ENCODE data around the gene HOXD11. TPM values are rescaled to one million over a fixed set of nuclear protein-coding genes. Genes with fewer than 3 reads are reported as not detected.
A peak's percentile ranks its signal among the peaks of the same experiment; 100 is the strongest.

The HOXD11 gene
- total and polyA plus RNA-seq, 2 of the 4 experiments (the other 2 are of a cell fraction) = not detected

GRCh38 chr2:176097820-176098365, 9.2 kb upstream of the HOXD11 start:
- no peak overlapping the region for H3K18ac ChIP-seq (ENCODE audit: low read depth, low read length)
- no peak overlapping the region for H2BK5ac ChIP-seq (ENCODE audit: low read depth, low read length, poor library complexity, severe bottlenecking)
- no peak overlapping the region for H2AK9ac ChIP-seq (replicated peaks; ENCODE audit: low read depth, low read length, poor library complexity)
- no peak overlapping the region for H3K14ac ChIP-seq (replicated peaks; ENCODE audit: low read depth, low read length)
- dilution Hi-C loops (cut with HindIII; ENCODE audit: low sequenced_read_pairs, unreplicated experiment) (no loop called here), intact Hi-C loops (cut with micrococcal nuclease) (loop anchor here (1.0 to 10.0 kb wide), 8 partner anchors 408 to 1393 kb away; no protein-coding TSS in a partner anchor), in situ Hi-C loops (cut with MboI; ENCODE audit: low sequenced_read_pairs) (loop anchor here (10.0 to 25.0 kb wide), 4 partner anchors 413 to 1361 kb away; no protein-coding TSS in a partner anchor)
- no peak overlapping the region for H3K4me3 ChIP-seq (ENCODE audit: insufficient read depth, low read depth, low read length)
- peaks cover 1% of the 10 kb centered on the region for H3K9me3 ChIP-seq (ENCODE audit: control insufficient read depth, insufficient read depth, low read length)
- no peak overlapping the region for H2BK120ac ChIP-seq (ENCODE audit: low read depth, low read length)
- H3K79me1 ChIP-seq (ENCODE audit: low read depth in 1 of 2, low read length in 2 of 2) = no peaks in the 10 kb centered on the region
- H4K5ac ChIP-seq (ENCODE audit: low read depth, low read length) = no peak overlapping the region
- CTCF ChIA-PET = interaction anchor here (0.5 to 3.9 kb wide), 9 partner anchors 9 to 1328 kb away, joined by 3 to 13 read pairs (median 4); no protein-coding TSS in a partner anchor
- H4K91ac ChIP-seq (ENCODE audit: insufficient read depth, low read depth, low read length) = no peak overlapping the region
- no peaks in the 10 kb centered on the region for H4K20me1 ChIP-seq (ENCODE audit: insufficient read depth, low read length)
- WGBS, 2 experiments (ENCODE audit: extremely low coverage in 2 of 2, insufficient read length in 1 of 2) = 2% methylated on average over 7 of the region's 18 CpGs; no CpG with 5 or more reads in 1 of the 2 experiments
- no peak overlapping the region for H4K8ac ChIP-seq (ENCODE audit: low read depth in 2 of 2, low read length in 2 of 2)
- H3K4me1 ChIP-seq (ENCODE audit: control insufficient read depth, insufficient read depth, low read length) = peaks cover 3% of the 10 kb centered on the region; the same call in 1 of the 2 replicates
- TF ChIP-seq RAD21 (IDR thresholded peaks at IDR 0.05; ENCODE audit: low read length) (no peak), CTCF (conservative IDR thresholded peaks at IDR 0.05; ENCODE audit: low read depth, low read length) (no peak), NFE2L2 (IDR thresholded peaks at IDR 0.05; ENCODE audit: low read depth, low read length) (no peak), CEBPB (IDR thresholded peaks at IDR 0.05; ENCODE audit: low read depth, low read length) (no peak), MAZ (IDR thresholded peaks at IDR 0.05; ENCODE audit: borderline replicate concordance, low read depth, low read length) (no peak), USF2 (IDR thresholded peaks at IDR 0.05; ENCODE audit: low read depth, low read length) (no peak), BHLHE40 (IDR thresholded peaks at IDR 0.05; ENCODE audit: low read depth, low read length) (no peak), MXI1 (IDR thresholded peaks at IDR 0.05; ENCODE audit: borderline replicate concordance, low read depth, low read length) (no peak)
- POLR2A ChIA-PET (ENCODE audit: unreplicated experiment) = no interaction called here
- no peak overlapping the region for H3K23ac ChIP-seq (ENCODE audit: low read depth, low read length)
- peak overlapping the region; percentile 38 for H2AFZ ChIP-seq (replicated peaks; ENCODE audit: low read length, poor library complexity)
- H2AK5ac ChIP-seq (ENCODE audit: low read depth, low read length) = no peak overlapping the region
- ATAC-seq (ENCODE audit: low read depth) (no peak; the same call in 1 of the 2 replicates), DNase-seq (no peak)
- H3K27ac ChIP-seq (ENCODE audit: insufficient read depth, low read length) = no peak overlapping the region
- no peaks in the 10 kb centered on the region for H3K9me1 ChIP-seq (ENCODE audit: insufficient read depth, low read length)
- H3K9ac ChIP-seq (ENCODE audit: low read depth, low read length) = no peak overlapping the region
- H3K4ac ChIP-seq (ENCODE audit: low read depth, low read length) = no peak overlapping the region
- BruUV-seq (replicated peaks) = no TSS peak
- H3K36me3 ChIP-seq (ENCODE audit: control insufficient read depth, insufficient read depth, low read length) = no peaks in the 10 kb centered on the region
- no peak overlapping the region for H3K4me2 ChIP-seq (ENCODE audit: low read depth, low read length)
- no peak overlapping the region for H3K56ac ChIP-seq (ENCODE audit: extremely low read depth, insufficient read depth, low read length)
- no peak overlapping the region for H2BK15ac ChIP-seq (ENCODE audit: low read depth, low read length)
- H3K27me3 ChIP-seq (ENCODE audit: control insufficient read depth, insufficient read depth, low read length) = peaks cover 93% of the 10 kb centered on the region
- H2BK20ac ChIP-seq (ENCODE audit: low read depth, low read length) = no peak overlapping the region
